Activated naive CD8-positive, alpha-beta T cell treated with anti-CD3 and anti-CD28 coated beads, Interleukin-2, amount 10 ng/mL, durations not matched to agents 7 days and 5 days (primary cell): ENCODE results near the gene IDH3G. TPM values are rescaled to one million over a fixed set of nuclear protein-coding genes. Genes with fewer than 3 reads are reported as not detected.
A peak's percentile ranks its signal among the peaks of the same experiment; 100 is the strongest.
"Not testable (repeated sequence)": the region's sequence is repeated elsewhere in the genome, so short reads cannot be mapped to it uniquely, and the experiment has no call there.

Experiments used
- ATAC-seq: fragments of 150-1000 bp; cut with Tn5 transposase; one replicate; pipeline ENCODE4 v1.10.0; 2021; ENCODE audit warnings: low read depth, moderate library complexity
- POLR2A ChIA-PET: fragments of 350-600 bp; sonication (Branson Sonifier 250); formaldehyde crosslinking; loops from one replicate; lab custom pipeline; 2021; ENCODE audit warnings: antibody characterized with exemption; lab: Charles Lee
- DNase-seq: peaks from one replicate; pipeline ENCODE4 v3.0.0; 2021
- H3K27ac Mint-ChIP-seq: one replicate; pipeline ENCODE4 v1.8.0; 2022; ENCODE audit warnings: mild to moderate bottlenecking, mixed read lengths
- H3K27me3 Mint-ChIP-seq: one replicate; pipeline ENCODE4 v1.8.0; 2022; ENCODE audit warnings: mild to moderate bottlenecking, moderate library complexity, mixed read lengths
- H3K36me3 Mint-ChIP-seq: one replicate; pipeline ENCODE4 v1.8.0; 2021; ENCODE audit warnings: mild to moderate bottlenecking, mixed read lengths
- H3K4me1 Mint-ChIP-seq: one replicate; pipeline ENCODE4 v1.8.0; 2021; ENCODE audit warnings: mixed read lengths
- H3K4me3 Mint-ChIP-seq: one replicate; pipeline ENCODE4 v1.8.0; 2022; ENCODE audit warnings: mild to moderate bottlenecking, moderate library complexity, mixed read lengths
- H3K9me3 Mint-ChIP-seq: one replicate; pipeline ENCODE4 v1.8.0; 2021; ENCODE audit warnings: mixed read lengths
- total RNA-seq, 2 experiments: library from RNA; stranded (reverse); gene quantifications; one replicate each; pipeline ENCODE4 v1.2.3, GENCODE V29; 2021

IDH3G gene
- total RNA-seq, 2 experiments from 2014 or later, result 66.3 to 67.1 TPM

DNA sequence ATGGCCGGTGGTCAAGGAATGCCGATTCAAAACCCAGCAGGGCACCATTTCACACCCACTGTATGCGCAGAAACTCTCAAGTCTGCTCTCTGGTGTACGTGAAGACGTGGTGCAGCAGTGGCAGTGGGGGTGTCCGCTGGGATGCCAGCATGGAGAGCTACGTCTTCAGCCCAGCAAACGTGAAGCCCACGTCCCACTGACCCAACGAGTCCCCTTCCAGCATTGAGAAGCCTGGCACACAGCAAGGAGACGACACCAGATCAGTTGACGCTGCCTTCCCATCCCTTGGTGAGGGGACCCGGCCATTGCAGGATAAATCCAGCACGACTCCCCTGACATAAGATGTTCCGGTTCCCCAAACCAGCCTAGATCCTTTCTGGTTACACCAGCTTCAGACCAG, 32.3 kb downstream of the IDH3G start:
- DNase-seq (no peak), ATAC-seq (no peak)
- H3K9me3 Mint-ChIP-seq, result no peaks in the 10 kb centered on the region
- peaks cover 8% of the 10 kb centered on the region for H3K4me1 Mint-ChIP-seq
- H3K27ac Mint-ChIP-seq, result no peak overlapping the region
- no peak overlapping the region for H3K4me3 Mint-ChIP-seq
- H3K36me3 Mint-ChIP-seq, result no peaks in the 10 kb centered on the region
- POLR2A ChIA-PET, result no interaction called here
- H3K27me3 Mint-ChIP-seq, result no peaks in the 10 kb centered on the region

DNA sequence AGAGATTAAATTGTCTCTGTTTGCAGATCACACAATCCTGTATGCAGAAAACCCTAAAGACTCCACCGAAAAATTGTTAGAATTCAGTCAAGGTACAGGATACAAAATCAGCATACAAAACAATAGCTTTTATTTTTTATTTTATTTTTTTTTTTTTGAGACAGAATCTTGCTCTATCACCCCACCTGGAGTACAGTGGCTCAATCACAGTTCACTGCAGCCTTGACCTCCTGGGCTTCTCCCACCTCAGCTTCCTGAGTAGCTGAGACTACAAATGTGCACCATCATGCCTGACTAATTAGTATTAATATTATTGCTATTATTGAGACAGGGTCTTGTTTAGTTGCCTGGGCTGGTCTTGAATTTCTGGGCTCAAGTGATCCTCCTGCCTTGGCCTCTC, 39.0 kb downstream of the IDH3G start:
- Mint-ChIP-seq H3K27me3 (peaks cover 3% of the 10 kb centered on the region), H3K36me3 (no peaks in the 10 kb centered on the region), H3K9me3 (no peaks in the 10 kb centered on the region), H3K27ac (no peak overlapping the region), H3K4me3 (no peak overlapping the region), H3K4me1 (peaks cover 2% of the 10 kb centered on the region)
- DNase-seq, result no peak
- POLR2A ChIA-PET, result interaction anchor here (0.7 kb wide), 2 partner anchors 16 to 349 kb away, joined by 4 to 10 read pairs; no protein-coding TSS in a partner anchor
- no peak for ATAC-seq

DNA sequence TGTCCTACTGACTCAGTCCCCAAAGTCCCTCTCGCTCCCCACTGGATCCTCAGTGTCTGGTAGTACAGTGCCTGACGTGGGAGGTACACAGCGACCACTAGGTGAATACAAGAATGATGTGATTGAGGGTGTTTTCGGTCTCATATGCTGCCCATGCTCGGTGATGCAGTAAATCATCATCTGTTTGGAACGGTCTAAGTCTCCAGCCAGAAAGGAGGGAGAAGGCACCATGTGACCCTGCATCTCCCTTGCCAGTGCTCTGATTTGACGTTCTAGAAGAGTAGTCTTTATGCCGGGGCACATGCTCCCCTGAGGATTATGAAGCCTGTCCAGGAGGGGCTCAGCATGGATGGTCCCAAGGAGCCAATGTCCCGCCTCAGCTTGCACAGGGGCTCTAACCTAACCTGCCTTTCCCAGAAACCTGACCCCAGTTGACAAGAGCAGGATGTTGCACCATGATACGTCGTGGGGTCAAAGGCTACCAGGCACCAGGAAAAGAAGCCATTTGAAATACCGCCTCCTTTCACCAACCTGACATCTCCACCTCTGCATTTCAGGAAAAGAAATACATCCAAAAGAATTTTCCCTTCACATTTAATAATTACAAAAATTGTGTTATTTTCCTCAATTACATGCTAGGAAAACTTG, 43.9 kb downstream of the IDH3G start:
- peaks cover 2% of the 10 kb centered on the region for H3K4me1 Mint-ChIP-seq
- no peaks in the 10 kb centered on the region for H3K36me3 Mint-ChIP-seq
- H3K27me3 Mint-ChIP-seq, result peaks cover 12% of the 10 kb centered on the region
- no peak overlapping the region for H3K4me3 Mint-ChIP-seq
- H3K27ac Mint-ChIP-seq, result no peak overlapping the region
- POLR2A ChIA-PET, result no interaction called here
- DNase-seq (no peak), ATAC-seq (no peak)
- no peaks in the 10 kb centered on the region for H3K9me3 Mint-ChIP-seq

DNA sequence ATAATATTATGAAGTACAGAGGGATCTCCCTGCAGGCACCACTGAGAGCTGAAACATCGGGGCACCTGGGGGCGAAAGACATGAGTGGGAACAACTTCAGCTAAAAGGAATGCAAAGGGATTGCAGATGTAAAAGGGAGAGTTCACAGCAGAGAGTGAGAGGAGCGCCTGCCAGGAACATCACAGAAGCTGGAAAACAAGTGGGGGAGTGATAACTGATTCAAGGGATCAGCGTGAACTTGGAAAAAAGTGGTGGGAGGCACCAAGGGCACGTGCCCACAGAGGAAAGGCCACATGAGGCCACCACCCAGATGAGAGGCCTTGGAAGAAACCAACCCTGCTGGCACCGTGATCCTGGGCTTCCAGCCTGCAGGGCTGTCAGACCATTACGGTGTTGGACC, 45.2 kb downstream of the IDH3G start:
- DNase-seq, POLR2A ChIA-PET, H3K27ac Mint-ChIP-seq, H3K9me3 Mint-ChIP-seq, H3K36me3 Mint-ChIP-seq, H3K4me1 Mint-ChIP-seq, H3K4me3 Mint-ChIP-seq, ATAC-seq: not testable (repeated sequence)
- H3K27me3 Mint-ChIP-seq, result peaks cover 15% of the 10 kb centered on the region

DNA sequence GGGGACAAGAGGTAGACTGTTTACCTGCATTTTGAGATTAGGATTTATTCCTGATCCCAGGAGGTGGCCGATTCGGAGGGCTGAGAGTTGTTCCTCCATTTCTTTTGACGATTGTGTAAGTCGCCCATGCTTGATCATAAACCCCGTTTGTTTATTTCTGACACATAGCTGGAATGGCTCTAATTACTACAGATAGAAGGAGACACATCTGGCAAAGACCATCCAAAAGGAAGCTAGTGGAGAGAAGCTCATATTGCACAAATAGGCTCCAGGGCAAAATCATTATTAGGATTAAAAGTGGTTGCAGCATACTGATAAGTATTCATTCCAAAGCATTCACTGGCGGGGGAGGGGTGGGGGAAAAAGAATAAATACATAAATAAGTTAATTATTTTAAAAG, 47.2 kb downstream of the IDH3G start:
- H3K4me1 Mint-ChIP-seq, POLR2A ChIA-PET, H3K36me3 Mint-ChIP-seq, DNase-seq, H3K27ac Mint-ChIP-seq, ATAC-seq, H3K9me3 Mint-ChIP-seq, H3K4me3 Mint-ChIP-seq: not testable (repeated sequence)
- H3K27me3 Mint-ChIP-seq, result peaks cover 12% of the 10 kb centered on the region

DNA sequence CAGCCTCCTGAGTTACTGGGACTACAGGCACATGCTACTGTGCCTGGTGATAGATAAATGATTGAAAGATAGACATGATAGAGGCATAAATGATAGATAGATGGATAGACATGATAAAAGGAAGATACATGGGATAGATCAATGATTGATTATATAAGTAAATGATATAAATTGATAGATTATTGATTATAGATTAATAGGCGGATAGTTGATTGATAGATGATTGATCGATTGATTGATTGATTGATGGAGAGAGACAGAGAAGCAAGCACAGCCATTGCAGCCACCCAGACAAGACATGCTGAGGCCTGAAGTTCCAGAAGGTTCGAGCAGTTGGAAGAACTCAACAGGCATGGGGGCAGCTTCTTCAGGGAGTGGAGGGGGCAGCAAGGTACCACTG, 47.8 kb downstream of the IDH3G start:
- Mint-ChIP-seq H3K27ac (no peak overlapping the region), H3K4me1 (peaks cover 3% of the 10 kb centered on the region), H3K9me3 (no peaks in the 10 kb centered on the region), H3K27me3 (peaks cover 12% of the 10 kb centered on the region), H3K36me3 (no peaks in the 10 kb centered on the region), H3K4me3 (no peak overlapping the region)
- ATAC-seq, result no peak
- POLR2A ChIA-PET, result no interaction called here
- DNase-seq, result no peak

DNA sequence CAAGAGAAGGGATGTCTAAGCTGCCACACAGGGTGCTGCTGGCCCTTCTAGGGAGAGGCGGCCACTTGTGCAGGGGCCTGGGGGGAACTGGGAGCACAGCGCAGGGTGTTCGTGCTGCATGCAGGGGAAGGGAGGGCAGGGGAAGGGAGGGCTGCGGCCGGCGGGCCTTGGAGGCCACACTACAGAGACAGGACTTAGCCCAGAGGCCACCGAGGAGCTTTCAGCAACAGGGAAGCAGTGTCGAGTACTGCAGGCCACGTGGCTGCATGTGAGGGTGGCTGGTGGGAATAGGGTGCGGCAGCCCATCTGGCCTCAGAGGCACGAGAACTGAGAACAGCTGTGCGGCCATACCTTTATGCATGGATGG, 49.1 kb downstream of the IDH3G start:
- H3K27ac Mint-ChIP-seq, H3K36me3 Mint-ChIP-seq, H3K9me3 Mint-ChIP-seq, ATAC-seq, H3K4me3 Mint-ChIP-seq, H3K4me1 Mint-ChIP-seq, POLR2A ChIA-PET, DNase-seq: not testable (repeated sequence)
- H3K27me3 Mint-ChIP-seq, result peaks cover 12% of the 10 kb centered on the region

DNA sequence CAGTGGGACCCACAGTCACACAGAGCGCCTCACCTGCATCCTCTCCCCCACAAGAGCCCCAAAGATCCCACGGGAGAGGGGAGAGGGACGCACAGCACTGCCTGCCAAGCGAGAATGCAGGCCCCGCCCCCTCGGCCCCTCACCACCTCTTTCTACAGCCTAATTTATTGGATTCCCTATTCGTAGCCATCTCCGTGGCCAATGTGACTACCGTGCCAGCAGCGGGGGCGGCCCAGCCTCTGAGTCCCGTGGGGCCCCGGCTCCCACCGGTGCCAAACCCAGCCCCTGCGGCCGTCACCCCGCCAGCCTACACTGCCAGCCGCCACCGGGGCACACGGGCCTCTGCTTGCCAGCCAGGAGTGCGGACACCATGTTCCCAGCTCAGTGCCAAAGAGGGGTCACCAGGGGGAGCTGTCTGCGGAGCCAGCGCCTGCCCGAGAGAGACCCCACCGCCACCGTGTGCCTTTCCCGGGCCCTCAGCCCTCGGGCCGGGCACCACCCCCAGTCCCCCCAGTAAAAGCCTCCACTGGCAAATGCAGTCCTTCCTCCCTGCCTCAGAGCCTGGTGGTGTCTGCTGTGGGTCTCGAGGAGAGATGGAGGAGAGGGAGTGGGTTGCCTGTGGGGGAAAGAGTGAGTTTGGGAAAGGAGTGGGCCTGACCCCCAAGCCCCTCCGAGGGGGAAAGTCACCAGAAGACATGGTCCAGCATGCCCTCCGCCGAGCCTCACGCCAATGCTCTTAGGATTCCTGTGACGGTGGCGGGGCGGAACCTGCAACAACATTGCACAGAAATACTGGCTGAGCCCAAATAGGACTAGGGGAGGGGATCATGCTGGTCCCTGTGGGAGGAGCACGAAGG, 49.7 kb downstream of the IDH3G start:
- POLR2A ChIA-PET, result no interaction called here
- Mint-ChIP-seq H3K4me1 (peaks cover 12% of the 10 kb centered on the region), H3K27ac (no peak overlapping the region), H3K4me3 (no peak overlapping the region), H3K36me3 (peaks cover 3% of the 10 kb centered on the region), H3K9me3 (no peaks in the 10 kb centered on the region), H3K27me3 (peaks cover 9% of the 10 kb centered on the region)
- ATAC-seq, result no peak
- DNase-seq, result no peak

DNA sequence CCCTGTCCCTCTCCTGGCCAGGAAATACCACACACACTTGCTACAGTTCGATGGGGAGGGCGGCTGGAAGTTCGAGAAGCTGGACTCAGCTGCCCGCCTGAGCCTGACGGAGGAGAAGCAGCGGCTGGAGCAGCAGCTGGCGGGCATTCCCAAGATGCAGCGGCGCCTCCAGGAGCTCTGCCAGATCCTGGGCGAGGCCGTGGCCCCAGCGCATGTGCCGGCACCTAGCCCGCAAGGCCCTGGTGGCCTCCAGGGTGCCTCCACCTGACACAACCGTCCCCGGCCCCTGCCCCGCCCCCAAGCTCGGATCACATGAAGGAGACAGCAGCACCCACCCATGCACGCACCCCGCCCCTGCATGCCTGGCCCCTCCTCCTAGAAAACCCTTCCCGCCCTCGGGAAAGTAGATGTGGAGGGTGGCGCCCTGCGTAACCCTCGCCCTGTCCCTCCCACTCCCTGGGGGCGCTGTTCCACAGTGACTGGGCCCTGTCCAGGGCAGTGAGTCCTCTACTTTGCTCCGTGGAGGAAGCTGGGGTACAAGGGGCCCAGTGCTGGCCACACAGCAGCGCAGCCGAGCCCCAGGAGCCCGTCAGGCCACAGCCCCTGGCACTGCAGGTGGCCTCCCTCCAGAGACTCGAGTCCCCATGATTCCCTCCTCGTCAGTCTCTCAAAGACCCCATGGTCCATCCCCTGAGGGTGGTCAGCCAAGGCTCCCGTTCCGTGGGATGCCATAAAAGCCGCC, 50.5 kb downstream of the IDH3G start:
- POLR2A ChIA-PET, H3K27ac Mint-ChIP-seq, ATAC-seq, DNase-seq, H3K27me3 Mint-ChIP-seq, H3K36me3 Mint-ChIP-seq, H3K9me3 Mint-ChIP-seq, H3K4me3 Mint-ChIP-seq: not testable (repeated sequence)
- H3K4me1 Mint-ChIP-seq, result peaks cover 13% of the 10 kb centered on the region

DNA sequence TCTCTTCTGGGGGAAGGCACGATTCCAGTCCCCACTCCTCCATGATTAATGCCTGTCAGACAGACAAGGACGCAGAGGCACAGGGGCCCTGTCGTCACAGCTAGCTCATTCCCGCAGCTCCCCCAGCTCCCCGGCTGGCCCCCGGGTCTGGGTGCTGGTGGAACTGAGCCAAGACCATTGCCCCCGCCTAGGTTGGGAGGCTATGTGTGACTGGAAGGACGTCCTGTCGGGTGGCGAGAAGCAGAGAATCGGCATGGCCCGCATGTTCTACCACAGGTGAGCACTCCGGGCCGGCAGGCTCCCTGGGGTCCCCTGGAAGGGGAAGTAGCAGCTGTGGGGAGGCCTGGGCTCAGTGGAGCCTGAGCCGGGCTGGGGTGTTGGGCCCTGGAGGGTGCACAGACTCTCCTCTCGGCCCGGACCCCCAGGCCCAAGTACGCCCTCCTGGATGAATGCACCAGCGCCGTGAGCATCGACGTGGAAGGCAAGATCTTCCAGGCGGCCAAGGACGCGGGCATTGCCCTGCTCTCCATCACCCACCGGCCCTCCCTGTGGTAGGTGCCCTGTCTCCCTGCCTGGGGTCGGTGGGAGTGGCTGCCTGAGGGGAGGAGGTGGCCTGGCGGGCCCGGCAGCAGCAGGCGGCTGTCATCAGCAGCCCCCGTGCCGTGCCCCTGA, 51.2 kb downstream of the IDH3G start:
- POLR2A ChIA-PET, H3K9me3 Mint-ChIP-seq: not testable (repeated sequence)

DNA sequence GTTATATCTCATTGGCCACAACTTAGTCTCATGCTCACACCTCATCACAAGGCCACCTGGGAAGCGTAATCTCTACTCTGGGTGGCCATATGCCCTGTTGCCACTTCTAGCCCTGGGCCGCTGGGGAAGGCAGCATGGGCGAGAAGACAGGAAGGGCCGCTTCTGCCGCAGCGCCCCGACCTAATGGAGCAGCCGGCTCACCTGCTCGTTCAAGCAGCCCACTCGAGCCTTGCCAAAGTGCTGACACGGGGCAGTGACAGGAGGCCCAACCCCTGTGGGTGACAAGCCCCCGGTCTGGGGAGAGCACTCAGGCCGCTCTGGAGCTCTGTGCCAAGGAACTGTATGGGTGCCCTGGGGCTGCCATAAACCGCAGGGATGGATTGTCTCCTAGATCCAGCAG, 52.1 kb downstream of the IDH3G start:
- H3K27me3 Mint-ChIP-seq, POLR2A ChIA-PET, H3K9me3 Mint-ChIP-seq, DNase-seq, H3K4me3 Mint-ChIP-seq, H3K36me3 Mint-ChIP-seq, ATAC-seq, H3K27ac Mint-ChIP-seq: not testable (repeated sequence)
- peaks cover 13% of the 10 kb centered on the region for H3K4me1 Mint-ChIP-seq

More for the DNA sequence above, 51.2 kb downstream of the IDH3G start:
- H3K27me3 Mint-ChIP-seq, H3K36me3 Mint-ChIP-seq, H3K27ac Mint-ChIP-seq, H3K4me3 Mint-ChIP-seq, ATAC-seq, DNase-seq: not testable (repeated sequence)
- peaks cover 13% of the 10 kb centered on the region for H3K4me1 Mint-ChIP-seq

DNA sequence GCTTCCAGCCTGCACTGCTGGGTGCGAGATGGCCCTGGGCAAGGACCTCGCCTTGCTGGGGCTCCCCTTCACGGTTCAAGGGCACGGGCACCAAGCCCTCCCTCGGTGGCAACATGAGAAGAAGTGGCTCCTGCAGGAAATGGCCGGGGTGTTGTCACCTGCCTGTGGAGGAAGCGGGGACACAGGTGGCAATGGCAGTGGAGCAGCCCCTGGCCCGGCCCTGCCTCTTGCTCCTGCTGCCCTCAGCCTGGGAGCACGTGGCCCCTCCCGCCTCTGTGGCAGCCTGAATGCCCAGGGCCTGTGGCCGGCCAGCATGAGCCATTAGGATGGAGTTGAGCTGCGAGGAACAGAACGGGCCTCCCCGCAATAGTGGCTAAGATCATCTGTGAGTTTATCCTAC, 52.7 kb downstream of the IDH3G start:
- POLR2A ChIA-PET, result no interaction called here
- H3K27ac Mint-ChIP-seq, result peak overlapping the region; percentile 90

DNA sequence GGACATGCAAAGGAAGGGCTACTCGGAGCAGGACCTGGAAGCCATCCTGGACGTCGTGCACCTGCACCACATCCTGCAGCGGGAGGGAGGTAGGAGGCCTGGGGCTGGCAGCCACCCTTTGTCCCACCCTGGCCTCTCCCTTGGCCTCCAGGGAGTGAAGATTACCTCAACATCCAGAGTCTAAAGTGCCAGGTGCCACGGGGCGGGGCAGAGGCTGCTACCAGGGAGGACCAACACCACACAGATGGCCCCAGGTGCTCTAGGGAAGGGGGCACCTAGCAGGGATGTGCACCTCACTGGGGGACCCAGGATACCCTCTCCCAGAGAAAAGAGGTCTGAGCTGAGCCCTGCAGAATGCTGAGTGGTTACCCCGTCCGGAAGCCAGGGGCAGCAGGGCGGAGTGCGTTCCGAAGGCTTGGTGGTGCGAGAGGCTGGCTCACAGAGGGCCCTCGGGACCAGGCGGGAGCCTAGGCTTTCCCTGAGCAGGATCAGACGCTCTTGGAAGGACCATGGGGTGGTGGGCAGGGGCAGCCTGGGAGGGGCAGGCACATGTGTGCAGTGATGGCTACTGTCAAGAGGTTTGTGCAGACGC, 53.4 kb downstream of the IDH3G start:
- no peaks in the 10 kb centered on the region for H3K9me3 Mint-ChIP-seq
- DNase-seq (no peak), ATAC-seq (peak; percentile 6)
- H3K36me3 Mint-ChIP-seq, result peaks cover 4% of the 10 kb centered on the region
- POLR2A ChIA-PET, result interaction anchor here (1.9 kb wide), 1 partner anchor 14 kb away, joined by 13 read pairs; no protein-coding TSS in a partner anchor
- peak overlapping the region; percentile 90 for H3K27ac Mint-ChIP-seq
- H3K27me3 Mint-ChIP-seq, result peaks cover 3% of the 10 kb centered on the region
- peaks cover 13% of the 10 kb centered on the region for H3K4me1 Mint-ChIP-seq
- H3K4me3 Mint-ChIP-seq, result peak overlapping the region; percentile 76

More for the DNA sequence above, 52.7 kb downstream of the IDH3G start:
- peaks cover 7% of the 10 kb centered on the region for H3K27me3 Mint-ChIP-seq
- H3K36me3 Mint-ChIP-seq, result peaks cover 4% of the 10 kb centered on the region
- DNase-seq (no peak), ATAC-seq (no peak)
- H3K4me3 Mint-ChIP-seq, result peak overlapping the region; percentile 65
- no peaks in the 10 kb centered on the region for H3K9me3 Mint-ChIP-seq
- H3K4me1 Mint-ChIP-seq, result peaks cover 13% of the 10 kb centered on the region
